ENCODE measurements around the gene KLHDC3.

- TF ChIP-seq, protein P1, sequence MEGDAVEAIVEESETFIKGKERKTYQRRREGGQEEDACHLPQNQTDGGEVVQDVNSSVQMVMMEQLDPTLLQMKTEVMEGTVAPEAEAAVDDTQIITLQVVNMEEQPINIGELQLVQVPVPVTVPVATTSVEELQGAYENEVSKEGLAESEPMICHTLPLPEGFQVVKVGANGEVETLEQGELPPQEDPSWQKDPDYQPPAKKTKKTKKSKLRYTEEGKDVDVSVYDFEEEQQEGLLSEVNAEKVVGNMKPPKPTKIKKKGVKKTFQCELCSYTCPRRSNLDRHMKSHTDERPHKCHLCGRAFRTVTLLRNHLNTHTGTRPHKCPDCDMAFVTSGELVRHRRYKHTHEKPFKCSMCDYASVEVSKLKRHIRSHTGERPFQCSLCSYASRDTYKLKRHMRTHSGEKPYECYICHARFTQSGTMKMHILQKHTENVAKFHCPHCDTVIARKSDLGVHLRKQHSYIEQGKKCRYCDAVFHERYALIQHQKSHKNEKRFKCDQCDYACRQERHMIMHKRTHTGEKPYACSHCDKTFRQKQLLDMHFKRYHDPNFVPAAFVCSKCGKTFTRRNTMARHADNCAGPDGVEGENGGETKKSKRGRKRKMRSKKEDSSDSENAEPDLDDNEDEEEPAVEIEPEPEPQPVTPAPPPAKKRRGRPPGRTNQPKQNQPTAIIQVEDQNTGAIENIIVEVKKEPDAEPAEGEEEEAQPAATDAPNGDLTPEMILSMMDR (conservative IDR thresholded peaks at IDR 0.05 in 1 of 2, IDR thresholded peaks at IDR 0.05 in 1 of 2; ENCODE audit: low read depth in 1 of 2, low read length in 2 of 2): no peak
- no peak for TF ChIP-seq EZH2 (IDR thresholded peaks at IDR 0.05; ENCODE audit: low read length, missing control alignments)
These were observed 6.8 kb downstream of the KLHDC3 start for GRCh38 chr6:43020847-43021246.
